GM12873 (cell line): ENCODE measurements around the gene SYT2.

Experiments
- TF ChIP-seq, protein P1 (sequence below): IDR thresholded peaks from 2 replicates; pipeline ENCODE4 v1.5.1; 2012; ENCODE audit warnings: low read depth, mild to moderate bottlenecking, moderate library complexity, low read length, control low read depth; ENCODE audit not compliant: insufficient read depth; ENCODE audit errors: missing control alignments

SYT2 gene

DNA sequence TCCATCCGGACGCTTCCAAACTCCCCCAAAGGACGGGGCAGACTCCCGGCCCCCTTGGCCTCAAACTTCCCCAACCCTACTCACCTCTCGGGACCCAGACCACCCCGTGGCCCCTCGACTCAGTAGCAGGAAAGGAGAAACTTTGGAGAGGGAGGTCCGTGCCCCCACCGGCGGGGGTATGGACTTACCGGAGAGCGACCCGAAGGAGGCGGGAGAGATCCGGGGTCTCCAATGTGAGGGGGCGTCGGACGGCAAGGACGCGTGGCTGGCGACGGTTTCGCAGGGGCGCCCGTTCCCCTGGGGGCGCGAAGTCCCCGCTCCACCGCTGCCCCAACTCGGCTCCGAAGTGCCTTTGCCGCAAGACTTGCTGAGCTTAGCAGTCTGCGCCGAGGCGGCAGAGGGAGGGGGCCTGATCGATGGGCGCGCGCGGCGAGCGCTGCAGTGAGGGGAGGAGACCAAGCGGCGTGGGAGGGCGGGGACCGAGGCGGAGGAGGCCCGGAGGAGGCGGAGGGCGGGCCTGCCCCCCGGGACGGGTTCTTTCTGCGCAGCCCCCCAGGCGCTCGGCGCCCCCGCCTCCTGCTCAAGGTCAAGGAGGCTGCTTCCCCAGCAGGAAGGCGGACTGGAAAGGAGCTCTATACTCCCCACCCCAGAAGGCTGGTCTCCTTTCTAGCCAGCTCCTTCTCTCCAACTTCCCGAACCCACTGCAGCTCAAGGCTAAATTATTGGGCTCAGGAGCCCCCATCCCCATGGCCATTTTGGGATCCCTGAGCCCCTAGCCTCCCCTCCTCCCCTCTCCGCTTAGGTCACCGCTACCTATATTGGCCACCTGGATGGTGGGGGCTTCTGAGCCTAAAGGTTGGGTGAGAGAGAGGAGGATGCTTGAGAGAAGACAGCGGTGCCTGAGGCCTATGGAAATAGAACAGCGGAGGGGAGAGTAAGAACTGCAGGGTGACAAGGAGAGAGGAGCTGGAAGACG is at the start of gene SYT2:
TSS of gene SYT2 (minus strand) at position 385 of the 976 bp plus-strand sequence. CDS start 104,682 bp downstream, outside the sequence.
- TF ChIP-seq, protein P1, sequence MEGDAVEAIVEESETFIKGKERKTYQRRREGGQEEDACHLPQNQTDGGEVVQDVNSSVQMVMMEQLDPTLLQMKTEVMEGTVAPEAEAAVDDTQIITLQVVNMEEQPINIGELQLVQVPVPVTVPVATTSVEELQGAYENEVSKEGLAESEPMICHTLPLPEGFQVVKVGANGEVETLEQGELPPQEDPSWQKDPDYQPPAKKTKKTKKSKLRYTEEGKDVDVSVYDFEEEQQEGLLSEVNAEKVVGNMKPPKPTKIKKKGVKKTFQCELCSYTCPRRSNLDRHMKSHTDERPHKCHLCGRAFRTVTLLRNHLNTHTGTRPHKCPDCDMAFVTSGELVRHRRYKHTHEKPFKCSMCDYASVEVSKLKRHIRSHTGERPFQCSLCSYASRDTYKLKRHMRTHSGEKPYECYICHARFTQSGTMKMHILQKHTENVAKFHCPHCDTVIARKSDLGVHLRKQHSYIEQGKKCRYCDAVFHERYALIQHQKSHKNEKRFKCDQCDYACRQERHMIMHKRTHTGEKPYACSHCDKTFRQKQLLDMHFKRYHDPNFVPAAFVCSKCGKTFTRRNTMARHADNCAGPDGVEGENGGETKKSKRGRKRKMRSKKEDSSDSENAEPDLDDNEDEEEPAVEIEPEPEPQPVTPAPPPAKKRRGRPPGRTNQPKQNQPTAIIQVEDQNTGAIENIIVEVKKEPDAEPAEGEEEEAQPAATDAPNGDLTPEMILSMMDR: no peak

DNA sequence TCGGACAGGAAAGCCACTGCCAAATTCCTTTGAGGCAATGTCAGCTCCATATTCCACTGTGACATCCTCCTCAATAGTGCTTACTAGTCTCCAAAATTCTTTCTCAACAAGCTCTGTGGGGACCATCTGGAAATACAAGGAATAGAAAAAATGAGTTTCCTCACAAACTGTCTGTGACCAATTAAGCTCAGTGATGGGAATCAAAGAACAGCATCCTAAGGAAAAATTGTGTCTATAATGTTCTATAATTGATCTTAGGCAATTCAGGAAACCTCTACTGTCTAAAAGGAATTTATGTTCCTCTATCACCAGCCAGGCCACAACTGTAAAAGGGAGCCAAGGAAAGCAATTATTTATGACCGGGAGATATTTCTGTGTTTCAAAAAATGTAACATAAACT is 46.1 kb upstream of the SYT2 start:
- TF ChIP-seq, protein P1: no peak

- TF ChIP-seq, protein P1: no peak
These were observed 44.0 kb upstream of the SYT2 start for GRCh38 chr1:202754293-202754692.

DNA sequence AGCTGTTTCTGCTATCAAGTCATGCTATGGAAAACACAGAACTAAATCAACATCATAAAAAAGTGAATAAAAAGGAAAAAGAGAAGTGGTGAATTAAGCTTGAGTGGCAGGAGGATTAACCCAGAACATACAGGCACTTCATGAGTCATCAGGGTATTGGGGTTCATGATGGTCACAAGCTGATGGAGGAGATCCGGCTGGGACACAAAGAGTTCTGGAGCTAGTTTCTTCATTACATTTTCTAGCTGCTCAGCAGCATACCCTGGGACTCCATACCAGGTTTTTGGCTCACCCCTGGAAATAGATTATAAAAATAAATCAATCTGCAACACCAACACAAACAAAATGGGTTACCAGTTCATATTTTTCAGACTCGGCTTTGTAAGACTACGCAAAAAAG is 42.5 kb upstream of the SYT2 start:
- TF ChIP-seq, protein P1: no peak

GRCh38 chr1:202750761-202751160 is 40.5 kb upstream of the SYT2 start:
- TF ChIP-seq, protein P1: no peak

DNA sequence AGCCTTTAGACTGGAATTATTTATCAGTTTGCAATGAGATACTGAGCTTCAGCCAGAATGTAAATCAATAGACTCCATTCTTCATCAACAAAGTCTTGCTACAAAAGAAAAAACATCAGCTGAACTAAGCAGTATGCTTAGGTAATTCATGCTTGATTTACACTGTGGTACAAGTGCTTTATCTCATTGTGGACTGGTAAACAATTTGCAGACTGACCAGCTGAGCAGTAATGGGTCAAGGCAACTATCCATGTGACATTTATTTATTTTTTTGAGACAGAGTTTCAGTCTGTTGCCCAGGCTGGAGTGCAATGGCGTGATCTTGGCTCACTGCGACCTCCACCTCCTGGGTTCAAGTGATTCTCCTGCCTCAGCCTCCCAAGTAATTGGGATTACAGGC is 39.8 kb upstream of the SYT2 start:
- TF ChIP-seq, protein P1: no peak

DNA sequence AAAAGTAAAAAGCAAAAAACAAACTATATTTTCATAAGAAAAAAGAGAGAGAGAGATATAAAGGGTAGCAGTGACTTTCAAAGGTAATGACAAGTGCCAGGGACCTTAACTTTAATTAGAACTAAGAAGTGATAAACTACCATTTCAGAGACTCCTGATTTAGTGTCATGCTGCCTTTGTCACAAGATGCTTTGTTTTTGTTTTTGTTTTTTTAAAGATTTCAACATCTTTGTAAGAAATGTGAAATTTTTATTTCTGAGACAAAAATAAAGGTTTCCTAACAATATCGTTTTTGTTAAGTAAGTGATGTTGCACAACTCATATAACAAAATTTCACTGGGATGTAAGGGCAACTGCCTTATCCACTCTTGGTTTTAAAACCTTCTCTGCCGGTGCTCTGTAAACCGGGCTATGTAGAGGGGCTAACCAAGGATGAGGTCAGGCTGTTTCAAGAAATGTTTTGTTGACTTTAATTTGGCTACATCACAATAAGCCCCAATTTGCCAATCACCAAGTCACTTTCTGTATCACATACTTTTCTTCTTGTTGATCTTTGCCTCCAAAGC is 35.2 kb upstream of the SYT2 start:
- TF ChIP-seq, protein P1: no peak
